Loucy (cell line): ENCODE data around the gene LPCAT2.

Experiments
- H2AFZ ChIP-seq: fragments of 200-600 bp; sonication (generic); 2 replicates; pipeline ENCODE4 v1.6.0; 2016; ENCODE audit warnings: antibody characterized with exemption, mild to moderate bottlenecking, low read length, moderate library complexity
- H3F3A ChIP-seq: fragments of 200-600 bp; 2 replicates; pipeline ENCODE4 v1.6.0; 2016; ENCODE audit warnings: antibody characterized with exemption, low read depth, mild to moderate bottlenecking
- H3K27me3 ChIP-seq: fragments of 200-600 bp; sonication (generic); 2 replicates; pipeline ENCODE4 v1.6.1; 2014; ENCODE audit warnings: low read length, mild to moderate bottlenecking; ENCODE audit not compliant: insufficient read depth, poor library complexity, severe bottlenecking
- H3K36me3 ChIP-seq: fragments of 200-600 bp; sonication (generic); 2 replicates; pipeline ENCODE4 v1.6.1; 2016; ENCODE audit warnings: low read length; ENCODE audit not compliant: insufficient read depth
- H3K4me1 ChIP-seq: fragments of 200-600 bp; sonication (generic); 2 replicates; pipeline ENCODE4 v1.5.1; 2014; ENCODE audit warnings: low read length, mild to moderate bottlenecking; ENCODE audit not compliant: insufficient read depth, poor library complexity, severe bottlenecking
- H3K4me2 ChIP-seq: fragments of 200-600 bp; sonication (generic); 2 replicates; pipeline ENCODE4 v1.6.0; 2014; ENCODE audit warnings: antibody characterized with exemption, low read length, low read depth, mild to moderate bottlenecking; ENCODE audit not compliant: poor library complexity, severe bottlenecking
- H3K4me3 ChIP-seq: fragments of 200-600 bp; sonication (generic); 2 replicates; pipeline ENCODE4 v1.5.1; 2014; ENCODE audit warnings: low read length, mild to moderate bottlenecking, mixed read lengths; ENCODE audit not compliant: poor library complexity, severe bottlenecking
- H3K79me2 ChIP-seq: fragments of 200-600 bp; sonication (generic); 2 replicates; pipeline ENCODE4 v1.6.1; 2014; ENCODE audit warnings: low read length; ENCODE audit not compliant: insufficient read depth
- H3K9ac ChIP-seq: fragments of 200-600 bp; sonication (generic); 2 replicates; pipeline ENCODE4 v1.6.0; 2014; ENCODE audit warnings: mild to moderate bottlenecking, low read depth, low read length, moderate library complexity; ENCODE audit not compliant: poor library complexity, severe bottlenecking
- H3K9me2 ChIP-seq: fragments of 200-600 bp; sonication (generic); replicated peaks from 2 replicates; pipeline ENCODE4 v1.6.1; 2016; ENCODE audit warnings: low read depth, low read length, mixed read lengths
- H3K9me3 ChIP-seq: fragments of 200-600 bp; sonication (generic); 2 replicates; pipeline ENCODE4 v1.6.1; 2014; ENCODE audit warnings: mild to moderate bottlenecking, antibody characterized with exemption, low read length, low read depth; ENCODE audit not compliant: insufficient read depth
- H4K20me1 ChIP-seq: fragments of 200-600 bp; sonication (generic); 2 replicates; pipeline ENCODE4 v1.6.0; 2014; ENCODE audit warnings: antibody characterized with exemption, low read length, mild to moderate bottlenecking; ENCODE audit not compliant: insufficient read depth, poor library complexity, severe bottlenecking
- EZH2phosphoT487 ChIP-seq: fragments of 200-600 bp; IDR thresholded peaks from 2 replicates; pipeline ENCODE4 v1.6.1; 2018; ENCODE audit warnings: antibody characterized with exemption, mild to moderate bottlenecking, moderate library complexity, borderline replicate concordance
- TF ChIP-seq, protein P1 (sequence below): fragments of 200-600 bp; sonication (generic); conservative IDR thresholded peaks from 2 replicates; pipeline ENCODE4 v1.5.1; 2014; ENCODE audit warnings: mild to moderate bottlenecking, antibody characterized with exemption, low read length

The LPCAT2 gene

DNA sequence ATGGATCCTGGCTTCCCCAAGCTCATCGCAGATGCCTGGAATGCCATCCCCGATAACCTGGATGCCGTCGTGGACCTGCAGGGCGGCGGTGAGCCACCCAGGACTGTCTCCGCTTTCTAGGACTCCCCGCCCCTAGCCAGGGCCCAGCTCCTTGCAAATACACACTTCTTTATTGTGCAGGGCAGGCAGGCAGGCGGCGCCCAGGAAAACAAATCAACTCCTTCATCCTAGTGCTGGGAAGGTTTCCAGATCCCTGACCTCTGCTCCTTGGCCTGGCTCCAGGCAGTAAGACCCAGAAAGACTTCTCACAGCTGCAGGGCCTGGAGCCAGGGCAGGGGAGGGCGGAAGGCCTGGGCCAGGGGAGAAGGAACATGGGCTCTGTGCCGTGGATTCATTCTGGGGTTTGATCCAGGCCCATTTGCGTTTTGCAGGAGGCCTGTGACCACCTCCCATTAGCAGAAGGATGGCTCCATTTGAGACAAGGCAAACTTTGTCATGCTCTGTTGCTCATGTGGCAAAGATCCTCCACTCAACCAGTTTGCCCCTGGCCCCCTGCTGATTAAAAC lies 6.0 kb upstream of the LPCAT2 start:
- TF ChIP-seq EZH2phosphoT487, result no peak
- TF ChIP-seq, protein P1, sequence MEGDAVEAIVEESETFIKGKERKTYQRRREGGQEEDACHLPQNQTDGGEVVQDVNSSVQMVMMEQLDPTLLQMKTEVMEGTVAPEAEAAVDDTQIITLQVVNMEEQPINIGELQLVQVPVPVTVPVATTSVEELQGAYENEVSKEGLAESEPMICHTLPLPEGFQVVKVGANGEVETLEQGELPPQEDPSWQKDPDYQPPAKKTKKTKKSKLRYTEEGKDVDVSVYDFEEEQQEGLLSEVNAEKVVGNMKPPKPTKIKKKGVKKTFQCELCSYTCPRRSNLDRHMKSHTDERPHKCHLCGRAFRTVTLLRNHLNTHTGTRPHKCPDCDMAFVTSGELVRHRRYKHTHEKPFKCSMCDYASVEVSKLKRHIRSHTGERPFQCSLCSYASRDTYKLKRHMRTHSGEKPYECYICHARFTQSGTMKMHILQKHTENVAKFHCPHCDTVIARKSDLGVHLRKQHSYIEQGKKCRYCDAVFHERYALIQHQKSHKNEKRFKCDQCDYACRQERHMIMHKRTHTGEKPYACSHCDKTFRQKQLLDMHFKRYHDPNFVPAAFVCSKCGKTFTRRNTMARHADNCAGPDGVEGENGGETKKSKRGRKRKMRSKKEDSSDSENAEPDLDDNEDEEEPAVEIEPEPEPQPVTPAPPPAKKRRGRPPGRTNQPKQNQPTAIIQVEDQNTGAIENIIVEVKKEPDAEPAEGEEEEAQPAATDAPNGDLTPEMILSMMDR, result no peak
- Histone ChIP-seq H3K9ac (no peak overlapping the region), H3K4me2 (no peak overlapping the region)

DNA sequence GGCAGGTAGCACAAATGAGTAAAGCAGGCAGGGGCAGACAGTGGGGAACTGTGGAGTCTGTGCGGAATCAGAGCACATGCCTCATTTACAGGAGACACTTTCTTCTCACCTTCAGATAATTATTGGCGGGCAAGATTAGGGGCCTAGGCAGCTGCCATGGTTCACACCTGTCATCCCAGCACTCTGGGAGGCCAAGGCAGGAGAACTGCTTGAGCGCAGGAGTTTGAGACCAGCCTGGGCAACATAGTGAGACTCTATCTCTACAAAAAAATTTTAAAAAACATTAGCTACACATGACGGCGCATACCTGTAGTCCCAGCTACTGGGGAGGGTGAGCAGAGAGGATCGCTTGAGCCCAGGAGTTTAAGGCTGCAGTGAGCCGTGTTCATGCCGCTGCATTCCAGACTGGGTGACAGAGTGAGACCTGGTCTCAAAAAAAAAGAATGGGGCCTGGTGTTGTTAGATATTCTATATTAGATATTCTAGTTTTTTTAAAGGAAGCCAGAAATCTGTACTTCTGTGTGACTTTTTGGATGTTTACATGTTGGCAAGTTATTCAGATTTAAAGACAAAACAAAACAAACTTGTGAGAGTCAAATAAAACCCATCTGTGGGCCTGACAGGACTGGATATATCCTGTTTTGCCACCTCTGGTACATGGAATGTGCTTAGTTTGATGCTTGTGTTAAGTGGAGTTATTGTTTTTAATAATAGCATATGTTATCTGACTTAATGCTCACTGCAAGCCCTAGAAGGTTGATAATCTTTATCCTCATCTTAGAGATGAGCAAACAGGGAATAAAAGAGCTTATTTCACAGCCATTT lies 4.9 kb upstream of the LPCAT2 start:
- Histone ChIP-seq H3K4me1 (peaks cover 35% of the 10 kb centered on the region), H3K4me2 (no peak overlapping the region), H3K79me2 (no peaks in the 10 kb centered on the region), H3K9me3 (no peaks in the 10 kb centered on the region), H3F3A (no peaks in the 10 kb centered on the region), H3K9ac (no peak overlapping the region), H3K9me2 (no peaks in the 10 kb centered on the region), H2AFZ (no peak overlapping the region), H4K20me1 (no peaks in the 10 kb centered on the region), H3K27me3 (no peaks in the 10 kb centered on the region), H3K36me3 (no peaks in the 10 kb centered on the region), H3K4me3 (no peak overlapping the region)
- TF ChIP-seq EZH2phosphoT487, result no peak
- TF ChIP-seq, protein P1, result no peak

More for the DNA sequence above, 6.0 kb upstream of the LPCAT2 start:
- Histone ChIP-seq H3K4me3 (no peak overlapping the region), H3K79me2 (no peaks in the 10 kb centered on the region), H3K36me3 (no peaks in the 10 kb centered on the region), H3K9me3 (no peaks in the 10 kb centered on the region), H3K4me1 (peaks cover 40% of the 10 kb centered on the region), H3K9me2 (no peaks in the 10 kb centered on the region), H3F3A (no peaks in the 10 kb centered on the region), H2AFZ (no peak overlapping the region), H4K20me1 (no peaks in the 10 kb centered on the region), H3K27me3 (no peaks in the 10 kb centered on the region)

DNA sequence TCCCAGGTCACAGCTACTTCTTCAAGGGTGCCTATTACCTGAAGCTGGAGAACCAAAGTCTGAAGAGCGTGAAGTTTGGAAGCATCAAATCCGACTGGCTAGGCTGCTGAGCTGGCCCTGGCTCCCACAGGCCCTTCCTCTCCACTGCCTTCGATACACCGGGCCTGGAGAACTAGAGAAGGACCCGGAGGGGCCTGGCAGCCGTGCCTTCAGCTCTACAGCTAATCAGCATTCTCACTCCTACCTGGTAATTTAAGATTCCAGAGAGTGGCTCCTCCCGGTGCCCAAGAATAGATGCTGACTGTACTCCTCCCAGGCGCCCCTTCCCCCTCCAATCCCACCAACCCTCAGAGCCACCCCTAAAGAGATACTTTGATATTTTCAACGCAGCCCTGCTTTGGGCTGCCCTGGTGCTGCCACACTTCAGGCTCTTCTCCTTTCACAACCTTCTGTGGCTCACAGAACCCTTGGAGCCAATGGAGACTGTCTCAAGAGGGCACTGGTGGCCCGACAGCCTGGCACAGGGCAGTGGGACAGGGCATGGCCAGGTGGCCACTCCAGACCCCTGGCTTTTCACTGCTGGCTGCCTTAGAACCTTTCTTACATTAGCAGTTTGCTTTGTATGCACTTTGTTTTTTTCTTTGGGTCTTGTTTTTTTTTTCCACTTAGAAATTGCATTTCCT lies 3.4 kb upstream of the LPCAT2 start:
- Histone ChIP-seq H3K4me1 (peaks cover 30% of the 10 kb centered on the region), H3F3A (no peaks in the 10 kb centered on the region), H2AFZ (no peak overlapping the region), H3K9me2 (no peaks in the 10 kb centered on the region), H3K27me3 (no peaks in the 10 kb centered on the region), H3K79me2 (no peaks in the 10 kb centered on the region), H3K36me3 (no peaks in the 10 kb centered on the region), H3K9ac (no peak overlapping the region), H3K4me3 (no peak overlapping the region), H4K20me1 (no peaks in the 10 kb centered on the region), H3K9me3 (no peaks in the 10 kb centered on the region), H3K4me2 (no peak overlapping the region)
- no peak for TF ChIP-seq EZH2phosphoT487
- TF ChIP-seq, protein P1, result no peak
